Naive thymus-derived CD8-positive, alpha-beta T cell (primary cell): ENCODE results near the gene MAML2. TPM values are rescaled to one million over a fixed set of nuclear protein-coding genes. Genes with fewer than 3 reads are reported as not detected.

Experiments used
- ATAC-seq, 2 donors: fragments of 150-1000 bp; cut with Tn5 transposase in 1 of 2; sonication (Bioruptor Pico), chemical (Tn5 transposase) in 1 of 2; 1 replicate in 1 of 2; 2 replicates in 1 of 2; pipeline ENCODE4 v1.10.0; 2021; ENCODE audit warnings: mild to moderate bottlenecking in 2 of 2, moderate library complexity in 2 of 2
- POLR2A ChIA-PET: fragments of 350-600 bp; sonication (Branson Sonifier 250); formaldehyde crosslinking; loops from one replicate; lab custom pipeline; 2021; ENCODE audit warnings: antibody characterized with exemption; lab: Charles Lee
- DNase-seq, 10 donors: peaks; one replicate each; pipeline versions ENCODE4 v3.0.0 to v3.0.0-alpha.2; 2020 to 2022
- H3K27ac Mint-ChIP-seq, 10 donors: one replicate each; pipeline ENCODE4 v1.8.0; 2020 to 2022; ENCODE audit warnings: mild to moderate bottlenecking in 10 of 10, mixed read lengths in 10 of 10, moderate library complexity in 4 of 10, inconsistent platforms in 1 of 10
- H3K27me3 Mint-ChIP-seq, 5 donors: one replicate each; pipeline ENCODE4 v1.8.0; 2021 to 2022; ENCODE audit warnings: mixed read lengths in 5 of 5
- H3K36me3 Mint-ChIP-seq, 3 donors: one replicate each; pipeline ENCODE4 v1.8.0; 2020 to 2022; ENCODE audit warnings: mixed read lengths in 3 of 3, mild to moderate bottlenecking in 2 of 3, inconsistent platforms in 1 of 3
- H3K4me1 Mint-ChIP-seq, 4 donors: one replicate each; pipeline ENCODE4 v1.8.0; 2021 to 2022; ENCODE audit warnings: mixed read lengths in 4 of 4
- H3K4me3 Mint-ChIP-seq, 10 donors: one replicate each; pipeline ENCODE4 v1.8.0; 2020 to 2022; ENCODE audit warnings: mild to moderate bottlenecking in 10 of 10, mixed read lengths in 10 of 10, moderate library complexity in 6 of 10, inconsistent platforms in 1 of 10
- H3K9me3 Mint-ChIP-seq, 9 donors: one replicate each; pipeline ENCODE4 v1.8.0; 2020 to 2022; ENCODE audit warnings: mixed read lengths in 9 of 9, mild to moderate bottlenecking in 3 of 9, inconsistent platforms in 1 of 9, moderate library complexity in 1 of 9
- microRNA-seq: library from miRNA; unstranded; fragments of <30 nt; microRNA quantifications from one replicate; pipeline ENCODE4 v1.2.0, GENCODE V29; 2022; ENCODE audit warnings: borderline microRNAs expressed
- polyA plus RNA-seq, 3 donors: library from polyadenylated mRNA; unstranded; fragments of 300-500 nt; fragmentation: Illumina TruSeq; gene quantifications; one replicate each; pipeline ENCODE4 v1.2.3, GENCODE V29; 2021
- total RNA-seq, 8 experiments: library from RNA in 2 of 8; stranded (reverse) in 2 of 8; gene quantifications; one replicate each; pipeline ENCODE4 v1.2.3 and lab custom pipeline; 2021 to 2026

MAML2 gene
- total and polyA plus RNA-seq, 5 experiments from 2014 or later: 6.6 to 68.5 (median 33.0) TPM

- Mint-ChIP-seq H3K9me3 (peaks cover 9 to 41% (median 22%) of the 10 kb centered on the region in 9 donors), H3K4me3 (no peak overlapping the region), H3K4me1 (no peaks in the 10 kb centered on the region), H3K27me3 (peaks cover 0 to 7% (median 0%) of the 10 kb centered on the region in 5 donors), H3K36me3 (peaks cover 2 to 28% (median 24%) of the 10 kb centered on the region in 3 donors), H3K27ac (no peak overlapping the region)
- ATAC-seq (no peak), DNase-seq (no peak)
- POLR2A ChIA-PET: no interaction called here
Observed at GRCh38 chr11:95933594-95933993, 409.4 kb downstream of the MAML2 start.

GRCh38 chr11:95931916-95932315, 411.1 kb downstream of the MAML2 start:
- Mint-ChIP-seq H3K27me3 (peaks cover 0 to 14% (median 1%) of the 10 kb centered on the region in 5 donors), H3K9me3 (peaks cover 9 to 35% (median 22%) of the 10 kb centered on the region in 9 donors), H3K4me1 (no peaks in the 10 kb centered on the region), H3K4me3 (no peak overlapping the region), H3K27ac (no peak overlapping the region), H3K36me3 (peaks cover 2 to 30% (median 24%) of the 10 kb centered on the region in 3 donors)
- ATAC-seq: no peak
- POLR2A ChIA-PET: no interaction called here
- no peak for DNase-seq

GRCh38 chr11:95930948-95931347, 412.0 kb downstream of the MAML2 start:
- DNase-seq (no peak), ATAC-seq (no peak)
- H3K9me3 Mint-ChIP-seq: peaks cover 8 to 33% (median 21%) of the 10 kb centered on the region in 9 donors
- POLR2A ChIA-PET: no interaction called here
- H3K4me1 Mint-ChIP-seq: no peaks in the 10 kb centered on the region
- no peak overlapping the region for H3K4me3 Mint-ChIP-seq
- H3K27ac Mint-ChIP-seq: no peak overlapping the region
- H3K27me3 Mint-ChIP-seq: peaks cover 0 to 15% (median 3%) of the 10 kb centered on the region in 5 donors
- H3K36me3 Mint-ChIP-seq: peaks cover 2 to 30% (median 24%) of the 10 kb centered on the region in 3 donors

- no peak for DNase-seq
- H3K27me3 Mint-ChIP-seq: peaks cover 0 to 11% (median 3%) of the 10 kb centered on the region in 5 donors
- ATAC-seq: no peak
- H3K4me1 Mint-ChIP-seq: peaks cover 13 to 31% (median 28%) of the 10 kb centered on the region in 4 donors
- H3K27ac Mint-ChIP-seq: no peak overlapping the region
- H3K9me3 Mint-ChIP-seq: peaks cover 6 to 23% (median 12%) of the 10 kb centered on the region in 9 donors
- POLR2A ChIA-PET: interaction anchor here (0.7 kb wide), 1 partner anchor 52 kb away, joined by 4 read pairs; no protein-coding TSS in a partner anchor
- H3K4me3 Mint-ChIP-seq: no peak overlapping the region
- peaks cover 2 to 21% (median 20%) of the 10 kb centered on the region in 3 donors for H3K36me3 Mint-ChIP-seq
Observed at GRCh38 chr11:95926726-95927125, 416.3 kb downstream of the MAML2 start.

Small RNA genes lying within 50 kb of the gene (microRNA-seq; reads per million reads assigned to microRNA genes)
- gene MIR1260B: not detected

Other genes starting within 250 kb of the MAML2 start
- 10 to 100 TPM; 31.9 to 36.0 TPM for gene CCDC82, start 46.7 kb upstream of the MAML2 start, total RNA-seq
- gene CCDC82, start 46.7 kb upstream of the MAML2 start, polyA plus RNA-seq: 10 to 100 TPM; 14.2 to 21.4 (median 18.0) TPM
- gene JRKL, start 46.8 kb upstream of the MAML2 start, total RNA-seq: 10 to 100 TPM; 12.5 to 13.4 TPM
- 1 to 10 TPM; 1.4 to 5.4 (median 2.8) TPM for gene JRKL, start 46.8 kb upstream of the MAML2 start, polyA plus RNA-seq